ENCODE results near the gene RAPH1.

Gene RAPH1, protein sequence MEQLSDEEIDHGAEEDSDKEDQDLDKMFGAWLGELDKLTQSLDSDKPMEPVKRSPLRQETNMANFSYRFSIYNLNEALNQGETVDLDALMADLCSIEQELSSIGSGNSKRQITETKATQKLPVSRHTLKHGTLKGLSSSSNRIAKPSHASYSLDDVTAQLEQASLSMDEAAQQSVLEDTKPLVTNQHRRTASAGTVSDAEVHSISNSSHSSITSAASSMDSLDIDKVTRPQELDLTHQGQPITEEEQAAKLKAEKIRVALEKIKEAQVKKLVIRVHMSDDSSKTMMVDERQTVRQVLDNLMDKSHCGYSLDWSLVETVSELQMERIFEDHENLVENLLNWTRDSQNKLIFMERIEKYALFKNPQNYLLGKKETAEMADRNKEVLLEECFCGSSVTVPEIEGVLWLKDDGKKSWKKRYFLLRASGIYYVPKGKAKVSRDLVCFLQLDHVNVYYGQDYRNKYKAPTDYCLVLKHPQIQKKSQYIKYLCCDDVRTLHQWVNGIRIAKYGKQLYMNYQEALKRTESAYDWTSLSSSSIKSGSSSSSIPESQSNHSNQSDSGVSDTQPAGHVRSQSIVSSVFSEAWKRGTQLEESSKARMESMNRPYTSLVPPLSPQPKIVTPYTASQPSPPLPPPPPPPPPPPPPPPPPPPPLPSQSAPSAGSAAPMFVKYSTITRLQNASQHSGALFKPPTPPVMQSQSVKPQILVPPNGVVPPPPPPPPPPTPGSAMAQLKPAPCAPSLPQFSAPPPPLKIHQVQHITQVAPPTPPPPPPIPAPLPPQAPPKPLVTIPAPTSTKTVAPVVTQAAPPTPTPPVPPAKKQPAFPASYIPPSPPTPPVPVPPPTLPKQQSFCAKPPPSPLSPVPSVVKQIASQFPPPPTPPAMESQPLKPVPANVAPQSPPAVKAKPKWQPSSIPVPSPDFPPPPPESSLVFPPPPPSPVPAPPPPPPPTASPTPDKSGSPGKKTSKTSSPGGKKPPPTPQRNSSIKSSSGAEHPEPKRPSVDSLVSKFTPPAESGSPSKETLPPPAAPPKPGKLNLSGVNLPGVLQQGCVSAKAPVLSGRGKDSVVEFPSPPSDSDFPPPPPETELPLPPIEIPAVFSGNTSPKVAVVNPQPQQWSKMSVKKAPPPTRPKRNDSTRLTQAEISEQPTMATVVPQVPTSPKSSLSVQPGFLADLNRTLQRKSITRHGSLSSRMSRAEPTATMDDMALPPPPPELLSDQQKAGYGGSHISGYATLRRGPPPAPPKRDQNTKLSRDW

GRCh38 chr2:203535078-203535783 lies at the start of gene RAPH1:
Gene RAPH1 (minus strand): TSS chr2:203535301. CDS start chr2:203495353, 39,948 bp downstream.
- DNase-seq: peak; percentile 71

DNA sequence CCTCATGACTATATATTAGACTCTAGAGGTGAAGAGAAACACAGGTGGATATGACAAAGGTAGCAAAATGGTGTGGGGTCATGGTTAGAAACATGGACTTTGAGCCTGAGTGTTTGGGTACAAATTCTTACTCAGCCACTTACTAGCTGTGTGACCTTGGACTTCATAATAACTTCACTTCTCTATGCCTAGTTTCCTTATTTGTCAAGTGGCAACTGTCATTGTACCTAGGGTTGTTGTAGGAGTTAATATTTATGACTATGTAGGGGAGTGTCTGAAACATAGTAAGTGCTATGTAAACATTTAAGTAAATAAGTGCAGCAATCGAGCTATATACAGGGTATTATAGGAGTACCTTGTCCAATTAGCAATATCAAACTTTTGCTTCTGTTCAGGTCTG lies 49.7 kb upstream of the RAPH1 start:
- DNase-seq: no peak

DNA sequence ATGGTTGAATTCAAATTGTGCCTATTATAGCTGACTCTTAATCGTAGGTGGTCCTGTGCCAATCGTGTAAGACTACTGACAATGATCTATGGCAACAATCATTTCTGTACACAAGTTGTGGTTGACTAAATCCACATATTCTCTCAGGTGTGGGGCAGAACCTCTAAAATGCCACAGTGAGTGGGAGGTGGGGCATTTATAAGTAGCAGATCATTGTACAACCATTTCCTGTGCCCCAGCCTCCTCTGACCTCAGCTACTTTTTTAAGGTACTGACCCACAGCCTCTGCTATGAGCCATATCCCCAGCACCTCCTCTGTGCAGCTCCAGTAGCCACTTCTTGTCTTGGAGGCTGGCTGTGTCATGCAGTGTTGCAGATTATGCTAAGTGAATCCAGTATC lies 48.6 kb upstream of the RAPH1 start:
- DNase-seq: no peak

GRCh38 chr2:203583084-203583695 lies 48.1 kb upstream of the RAPH1 start:
- no peak for DNase-seq

GRCh38 chr2:203582468-203582867 lies 47.4 kb upstream of the RAPH1 start:
- no peak for DNase-seq

DNA sequence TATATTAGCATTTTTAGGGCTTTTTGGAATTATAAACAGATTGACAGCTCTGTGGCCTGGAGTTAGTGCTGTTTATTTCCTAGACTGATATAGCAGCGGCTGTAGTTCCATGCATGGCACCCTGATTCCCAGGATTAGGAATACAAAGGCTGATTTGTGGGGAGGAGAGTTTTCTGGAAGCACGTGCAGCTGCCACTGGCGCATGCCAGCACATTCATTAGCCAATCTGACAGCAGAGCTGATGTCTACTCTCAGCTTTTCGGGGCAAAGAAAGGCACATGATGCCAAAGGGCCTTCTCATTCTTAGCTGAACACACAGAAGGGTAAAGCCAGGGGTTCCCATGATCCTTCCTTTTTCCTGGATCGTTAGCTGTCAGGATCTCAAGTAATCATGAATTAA lies 45.7 kb upstream of the RAPH1 start:
- no peak for DNase-seq

DNA sequence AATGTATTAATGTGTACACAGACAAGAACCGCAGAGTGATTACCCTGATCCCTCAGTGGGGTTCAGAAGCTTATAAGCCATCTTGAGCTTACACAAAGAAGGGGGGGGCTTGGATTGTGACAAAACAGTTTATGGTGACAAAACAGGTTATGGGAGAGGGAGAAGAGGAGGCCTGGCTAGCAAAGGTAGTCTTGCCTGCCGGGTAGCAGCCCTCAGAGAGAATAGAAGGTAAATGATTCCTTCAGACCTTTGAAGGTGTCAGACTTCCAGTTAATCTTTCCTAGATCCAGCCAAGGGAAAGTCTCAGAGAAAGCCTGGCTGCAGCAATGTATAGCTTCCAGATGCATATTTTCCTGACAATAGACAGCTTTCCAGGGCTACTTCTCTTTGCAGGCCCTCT lies 44.6 kb upstream of the RAPH1 start:
- DNase-seq: no peak

DNA sequence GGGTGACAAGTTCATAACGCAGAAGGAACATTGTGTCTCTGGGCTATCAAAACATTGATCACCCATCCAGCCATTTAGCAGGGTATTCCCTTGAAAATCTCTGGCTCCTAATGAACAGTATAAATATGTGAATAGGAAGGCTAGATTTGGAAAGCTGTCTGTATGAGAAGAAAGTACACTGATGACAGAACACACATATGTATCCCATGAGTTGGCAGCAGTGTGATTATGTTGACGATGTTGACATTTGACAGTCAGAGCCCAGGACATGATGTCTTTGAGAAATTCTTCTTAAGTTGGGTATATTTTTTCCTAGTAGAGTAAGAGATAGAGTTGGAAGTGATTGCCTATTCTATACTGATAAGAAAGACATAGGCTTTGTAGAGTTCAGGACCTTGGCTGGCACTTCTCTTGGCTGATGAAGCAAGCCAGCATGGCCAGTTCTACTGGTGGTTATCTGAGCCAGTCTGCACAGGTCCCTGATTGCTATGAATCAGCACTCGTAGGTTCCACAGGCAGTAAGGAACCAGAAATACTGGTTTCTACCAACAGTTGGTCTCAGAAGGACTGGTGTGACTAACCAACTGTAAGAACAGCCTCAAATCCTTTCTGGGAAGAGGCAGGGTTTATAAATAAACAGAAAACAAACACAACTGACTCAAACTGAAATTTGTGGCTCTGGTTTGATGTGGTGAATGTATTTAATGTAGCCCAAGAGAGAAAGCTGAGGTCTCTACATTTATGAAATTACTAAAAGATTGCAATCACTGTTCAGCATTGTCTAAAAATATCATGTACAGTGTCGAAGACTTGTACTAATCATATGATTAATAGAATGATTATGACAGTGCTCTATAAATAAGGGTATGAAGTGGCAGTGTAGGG lies 43.9 kb upstream of the RAPH1 start:
- DNase-seq: no peak

GRCh38 chr2:203574824-203575223 lies 39.7 kb upstream of the RAPH1 start:
- DNase-seq: no peak

- no peak for DNase-seq
Measured at GRCh38 chr2:203572316-203572715, 37.2 kb upstream of the RAPH1 start.

GRCh38 chr2:203569677-203570316 lies 34.7 kb upstream of the RAPH1 start:
- no peak for DNase-seq

DNA sequence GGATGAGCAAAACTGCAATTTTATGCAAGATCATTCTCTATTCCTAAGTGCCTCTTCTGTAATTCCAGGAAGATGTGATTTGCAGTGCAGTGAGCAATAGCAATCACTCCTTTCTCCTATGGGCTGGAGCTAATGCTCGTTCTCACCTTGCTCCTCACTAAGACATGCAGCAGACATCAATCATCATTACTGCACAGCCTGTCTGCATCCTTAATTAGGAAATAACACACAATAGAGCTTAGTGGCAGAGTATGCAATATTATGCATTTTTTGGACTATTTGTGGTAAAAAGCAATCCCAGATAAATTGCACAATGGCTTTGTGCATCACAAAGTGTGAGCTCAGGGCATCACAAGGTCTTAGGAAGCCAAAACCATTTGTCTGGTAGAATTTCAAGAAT lies 32.6 kb upstream of the RAPH1 start:
- no peak for DNase-seq

DNA sequence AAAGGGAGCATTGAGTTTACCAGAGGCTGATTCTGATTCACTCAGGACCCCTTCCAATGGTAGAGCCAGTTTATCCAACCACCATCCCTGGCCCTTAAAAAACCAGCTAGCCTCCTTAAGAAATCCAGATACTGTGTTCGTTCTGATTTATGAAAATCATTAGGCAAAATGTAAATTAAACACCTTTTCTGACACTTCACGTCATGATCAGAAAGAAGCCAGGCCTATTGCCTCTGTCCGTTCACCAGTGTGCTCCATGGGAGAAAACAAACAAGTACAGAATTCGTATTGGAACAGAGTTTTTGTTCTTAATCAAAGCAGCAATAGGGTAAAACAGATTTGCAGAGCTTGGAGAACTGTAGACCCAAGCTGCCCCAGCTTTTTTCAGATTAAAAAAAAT lies 31.1 kb upstream of the RAPH1 start:
- no peak for DNase-seq

DNA sequence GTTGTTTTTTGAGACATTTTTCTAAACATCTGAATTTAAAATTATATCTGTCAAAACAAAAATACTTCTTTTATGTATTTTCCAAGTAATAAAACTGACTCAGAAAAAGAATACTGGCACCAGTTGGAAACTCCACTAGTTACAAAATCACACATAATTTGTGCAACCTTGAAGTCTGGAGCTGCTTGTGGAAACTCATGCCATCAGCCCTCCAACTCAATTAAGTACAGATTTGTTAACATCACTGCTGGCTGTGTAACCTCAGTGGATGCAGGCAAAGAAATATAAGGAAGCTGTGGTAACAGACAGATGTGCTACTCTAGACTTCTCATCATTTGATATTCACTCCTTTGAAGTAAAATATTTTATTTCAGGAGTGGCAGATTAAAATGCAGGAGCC lies 30.0 kb upstream of the RAPH1 start:
- DNase-seq: no peak

GRCh38 chr2:203562268-203562667 lies 27.2 kb upstream of the RAPH1 start:
- DNase-seq: no peak

GRCh38 chr2:203559641-203560040 lies 24.5 kb upstream of the RAPH1 start:
- no peak for DNase-seq

DNA sequence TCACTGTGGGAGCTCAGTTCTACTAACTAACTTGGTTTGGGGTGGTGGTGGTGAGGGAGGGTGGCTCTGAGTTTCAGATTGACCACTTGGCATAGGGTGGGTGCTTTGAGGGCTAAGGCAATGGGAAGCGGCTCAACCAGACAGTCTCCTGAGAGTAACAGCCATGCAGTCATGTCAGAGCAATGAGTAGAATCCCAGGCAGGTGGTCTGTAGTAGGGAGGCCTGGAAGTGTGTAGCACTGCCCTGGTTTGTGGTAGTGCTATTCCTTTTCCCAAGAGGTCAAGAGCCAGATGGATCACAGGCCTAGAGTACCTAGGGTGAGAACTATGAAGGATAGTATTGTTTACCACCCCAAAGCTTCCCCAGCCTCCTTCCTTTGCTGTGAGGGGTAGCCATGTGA lies 18.7 kb upstream of the RAPH1 start:
- DNase-seq: no peak

DNA sequence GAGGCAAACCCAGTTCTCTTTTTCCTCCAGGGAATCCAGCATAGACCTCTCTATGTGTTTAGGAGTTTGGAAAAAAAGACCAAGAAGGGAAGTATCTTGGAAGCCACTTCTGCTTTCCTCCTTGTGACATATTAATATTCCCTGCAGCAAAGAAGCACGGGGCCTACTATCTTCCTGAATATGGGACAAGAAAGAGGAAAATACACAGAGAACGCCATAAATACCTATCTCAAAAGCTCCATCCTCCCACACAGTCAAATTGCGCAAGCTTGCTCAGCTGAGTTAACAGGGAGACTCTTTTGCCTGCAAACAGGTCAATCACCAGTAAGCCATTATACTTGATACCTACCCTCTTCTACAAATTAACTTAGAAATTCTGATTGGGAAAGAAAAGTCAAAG lies 16.7 kb upstream of the RAPH1 start:
- DNase-seq: no peak

DNA sequence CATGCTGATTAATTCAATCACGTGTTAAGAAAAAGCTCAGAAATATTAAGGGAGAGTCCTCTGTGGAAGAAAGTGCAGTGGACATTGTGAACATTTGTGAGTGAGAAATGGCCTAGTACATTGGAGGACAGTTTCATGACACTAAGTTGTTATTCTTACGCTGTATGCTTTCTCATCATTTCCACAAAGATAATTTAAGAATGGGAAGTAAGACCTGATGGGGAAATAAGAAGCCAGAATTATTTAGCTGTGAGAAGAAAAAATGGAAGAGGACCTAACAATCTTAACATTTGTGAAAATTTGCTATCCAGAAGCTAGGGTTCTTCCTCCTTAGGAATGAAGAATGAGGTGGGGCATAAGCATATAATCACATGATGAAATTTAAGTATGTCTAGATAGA lies 15.2 kb upstream of the RAPH1 start:
- DNase-seq: no peak

DNA sequence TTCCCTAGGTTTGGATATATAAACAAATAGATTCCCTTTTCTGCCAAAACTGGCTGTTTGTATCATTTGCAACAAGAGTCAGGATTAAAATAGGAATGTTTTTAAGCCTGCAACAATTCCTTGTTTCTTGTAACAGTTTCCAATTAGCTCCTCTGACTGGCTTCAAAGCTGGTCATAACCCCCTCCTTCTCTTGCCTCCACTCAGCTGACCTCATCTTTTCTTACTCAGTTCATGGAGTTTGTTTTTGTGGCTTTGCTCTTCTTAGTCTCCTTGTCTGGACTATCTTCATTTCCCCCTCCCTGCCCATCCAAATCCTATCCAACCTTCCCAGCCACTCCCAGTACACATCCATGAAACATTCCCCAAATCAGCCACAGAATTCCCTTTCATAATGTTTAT lies 14.3 kb upstream of the RAPH1 start:
- no peak for DNase-seq

DNA sequence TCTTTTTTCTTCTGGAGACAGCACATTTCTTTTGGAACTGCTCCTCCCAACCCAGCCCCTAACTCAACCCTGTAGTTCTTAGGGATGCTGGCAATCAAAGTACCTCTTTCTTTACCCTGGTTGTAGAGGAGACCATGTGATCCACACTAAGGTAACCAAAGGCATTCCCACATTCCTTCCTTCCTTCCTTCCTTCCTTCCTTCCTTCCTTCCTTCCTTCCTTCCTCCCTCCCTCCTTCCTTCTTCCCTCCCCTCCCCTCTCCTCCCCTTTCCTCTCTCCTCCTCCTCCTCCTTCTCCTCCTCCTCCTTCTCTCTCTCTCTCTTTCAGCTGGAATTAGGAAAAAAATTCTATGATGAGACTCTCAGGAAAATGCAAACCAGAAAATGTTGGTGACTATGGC lies 13.8 kb upstream of the RAPH1 start:
- no peak for DNase-seq

All from activated T-cell treated with anti-CD3 and anti-CD28 coated beads, Interleukin-2, amount 50 U/mL, for 1 hour (primary cell).